Endodermal cell (in vitro differentiated cells): ENCODE data around the gene LCN2. TPM values are rescaled to one million over a fixed set of nuclear protein-coding genes. Genes with fewer than 3 reads are reported as not detected.

Experiments
- DNase-seq: peaks from one replicate; pipeline ENCODE4 v3.0.0-alpha.2; 2017
- H3K27ac ChIP-seq: 2 replicates; pipeline ENCODE4 v1.5.1; 2013; ENCODE audit warnings: mild to moderate bottlenecking, low read depth, low read length, moderate library complexity
- H3K27me3 ChIP-seq: 2 replicates; pipeline ENCODE4 v1.6.1; 2013; ENCODE audit warnings: mild to moderate bottlenecking, low read length, moderate library complexity; ENCODE audit not compliant: insufficient read depth, control insufficient read depth, poor library complexity, severe bottlenecking
- H3K36me3 ChIP-seq: 2 replicates; pipeline ENCODE4 v1.7.0; 2013; ENCODE audit warnings: mild to moderate bottlenecking, low read length, moderate library complexity; ENCODE audit not compliant: control insufficient read depth, insufficient read depth
- H3K4me1 ChIP-seq: one replicate; pipeline ENCODE4 v1.7.0; 2013; ENCODE audit warnings: low read length; ENCODE audit not compliant: control insufficient read depth, insufficient read depth
- H3K4me3 ChIP-seq: 2 replicates; pipeline ENCODE4 v1.5.1; 2013; ENCODE audit warnings: mild to moderate bottlenecking, low read length, moderate library complexity
- H3K9ac ChIP-seq: 2 replicates; pipeline ENCODE4 v1.6.1; 2013; ENCODE audit warnings: mild to moderate bottlenecking, low read length, moderate library complexity; ENCODE audit not compliant: poor library complexity, severe bottlenecking; ENCODE audit errors: extremely low read depth
- H3K9me3 ChIP-seq: 2 replicates; pipeline ENCODE4 v1.6.1; 2013; ENCODE audit warnings: mild to moderate bottlenecking, low read length, moderate library complexity; ENCODE audit not compliant: control insufficient read depth
- H3K27ac Mint-ChIP-seq: 2 replicates; pipeline ENCODE4 v1.8.0; 2020; ENCODE audit warnings: mixed read lengths
- H3K27me3 Mint-ChIP-seq: 2 replicates; pipeline ENCODE4 v1.8.0; 2021; ENCODE audit warnings: mild to moderate bottlenecking, mixed read lengths; ENCODE audit not compliant: insufficient read depth
- H3K36me3 Mint-ChIP-seq: 2 replicates; pipeline ENCODE4 v1.8.0; 2020; ENCODE audit warnings: low read depth, mixed read lengths
- H3K4me1 Mint-ChIP-seq: 2 replicates; pipeline ENCODE4 v1.8.0; 2020; ENCODE audit warnings: mixed read lengths
- H3K4me3 Mint-ChIP-seq: 2 replicates; pipeline ENCODE4 v1.8.0; 2020; ENCODE audit warnings: mild to moderate bottlenecking, moderate library complexity, mixed read lengths
- H3K9me3 Mint-ChIP-seq: 2 replicates; pipeline ENCODE4 v1.8.0; 2020; ENCODE audit warnings: mild to moderate bottlenecking, mixed read lengths
- CTCF ChIP-seq: fragments of 200-600 bp; sonication (generic); conservative IDR thresholded peaks from 2 replicates; pipeline ENCODE4 v1.5.0; 2021; ENCODE audit warnings: antibody characterized with exemption, mild to moderate bottlenecking
- WGBS, 2 experiments: methylation state at CpG; one replicate each; pipeline versions ENCODE4 v1.1.5 to v1.1.7; 2013; ENCODE audit warnings: missing lambda C conversion rate in 2 of 2, mixed read lengths in 1 of 2; ENCODE audit not compliant: insufficient coverage in 1 of 2, insufficient read length in 1 of 2; 5-methylcytosine and 5-hydroxymethylcytosine counted together
- total RNA-seq, 2 donors: library from RNA; stranded (reverse); fragmentation: NEBNext Ultra II Directional in 1 of 2; extraction: Animal tissue kit (Norgen Biotek cat#: 25700) in 1 of 2; gene quantifications; 2 replicates in 1 of 2; 3 replicates in 1 of 2; pipeline ENCODE4 v1.2.1, GENCODE V29; 2021

Gene LCN2
- total RNA-seq, 2 donors from 2014 or later: not detected

- Mint-ChIP-seq H3K27me3 (no peaks in the 10 kb centered on the region), H3K4me3 (no peak overlapping the region), H3K36me3 (peaks cover 23% of the 10 kb centered on the region), H3K27ac (no peak overlapping the region), H3K9me3 (peaks cover 4% of the 10 kb centered on the region), H3K4me1 (peaks cover 9% of the 10 kb centered on the region)
- TF ChIP-seq CTCF: no peak
- WGBS, 2 experiments: 92 to 95% methylated on average over 6 to 12 of the region's 12 CpGs
- no peak overlapping the region for H3K4me3 ChIP-seq
- no peak overlapping the region for H3K9ac ChIP-seq
- H3K27me3 ChIP-seq: no peaks in the 10 kb centered on the region
- no peak overlapping the region for H3K27ac ChIP-seq
- DNase-seq: peak; percentile 45
- peaks cover 30% of the 10 kb centered on the region for H3K36me3 ChIP-seq
- no peaks in the 10 kb centered on the region for H3K4me1 ChIP-seq
- peaks cover 7% of the 10 kb centered on the region for H3K9me3 ChIP-seq
Measured at GRCh38 chr9:128113526-128114325, 35.5 kb upstream of the LCN2 start.

- no peak overlapping the region for H3K27ac ChIP-seq
- H3K9me3 ChIP-seq: peaks cover 7% of the 10 kb centered on the region
- Mint-ChIP-seq H3K27ac (no peak overlapping the region), H3K4me3 (no peak overlapping the region), H3K27me3 (no peaks in the 10 kb centered on the region), H3K9me3 (peaks cover 4% of the 10 kb centered on the region), H3K36me3 (peaks cover 23% of the 10 kb centered on the region), H3K4me1 (peaks cover 7% of the 10 kb centered on the region)
- WGBS, 2 experiments: 95 to 97% methylated on average over 20 to 29 of the region's 29 CpGs
- no peak for TF ChIP-seq CTCF
- H3K9ac ChIP-seq: no peak overlapping the region
- H3K36me3 ChIP-seq: peaks cover 30% of the 10 kb centered on the region
- H3K4me3 ChIP-seq: no peak overlapping the region
- DNase-seq: peak; percentile 50
- H3K4me1 ChIP-seq: no peaks in the 10 kb centered on the region
- no peaks in the 10 kb centered on the region for H3K27me3 ChIP-seq
Measured at GRCh38 chr9:128114326-128115186, 34.7 kb upstream of the LCN2 start.

- Histone ChIP-seq H3K36me3 (peaks cover 30% of the 10 kb centered on the region), H3K9ac (no peak overlapping the region), H3K9me3 (peaks cover 7% of the 10 kb centered on the region), H3K27me3 (no peaks in the 10 kb centered on the region), H3K27ac (no peak overlapping the region), H3K4me1 (no peaks in the 10 kb centered on the region), H3K4me3 (no peak overlapping the region)
- TF ChIP-seq CTCF: no peak
- peak; percentile 41 for DNase-seq
- no peak overlapping the region for H3K4me3 Mint-ChIP-seq
- H3K4me1 Mint-ChIP-seq: peaks cover 3% of the 10 kb centered on the region
- peaks cover 23% of the 10 kb centered on the region for H3K36me3 Mint-ChIP-seq
- peaks cover 4% of the 10 kb centered on the region for H3K9me3 Mint-ChIP-seq
- H3K27ac Mint-ChIP-seq: no peak overlapping the region
- no peaks in the 10 kb centered on the region for H3K27me3 Mint-ChIP-seq
- 90 to 92% methylated on average over 15 to 26 of the region's 26 CpGs for WGBS, 2 experiments
Measured at GRCh38 chr9:128115187-128116103, 33.8 kb upstream of the LCN2 start.
